IMR-90 (cell line): Measurements from ENCODE around the gene ANAPC1. TPM values are rescaled to one million over a fixed set of nuclear protein-coding genes. Genes with fewer than 3 reads are reported as not detected.

Experiments used
- ATAC-seq: fragments of 200-7000 bp; cut with Tn5 transposase; 2 replicates; pipeline ENCODE4 v1.9.1; 2020; ENCODE audit warnings: low read depth, mild to moderate bottlenecking, moderate library complexity
- BruUV-seq: library from RNA; stranded (reverse); fragments of 400-500 nt; replicated peaks from 2 replicates; lab custom pipeline; 2021; lab: Mats Ljungman, UMichigan
- CTCF ChIA-PET: fragments of 300-600 bp; formaldehyde crosslinking; extraction: SDS; loops from one replicate; lab custom pipeline; 2021; ENCODE audit warnings: antibody characterized with exemption; lab: Yijun Ruan, JAX
- POLR2A ChIA-PET: fragments of 300-600 bp; sonication (Branson Sonifier 250); formaldehyde crosslinking; loops from one replicate; lab custom pipeline; 2022; ENCODE audit warnings: antibody characterized with exemption; ENCODE audit not compliant: unreplicated experiment; lab: Charles Lee
- DNase-seq: peaks from one replicate; pipeline ENCODE4 v3.0.0; 2013
- H2AFZ ChIP-seq: replicated peaks from 2 replicates; pipeline ENCODE3; 2013; ENCODE audit warnings: low read length, mild to moderate bottlenecking; ENCODE audit not compliant: poor library complexity
- H2AK5ac ChIP-seq: 2 replicates; pipeline ENCODE4 v1.6.1; 2013; ENCODE audit warnings: low read depth, low read length, inconsistent platforms
- H2AK9ac ChIP-seq: replicated peaks from 2 replicates; pipeline ENCODE3; 2013; ENCODE audit warnings: mild to moderate bottlenecking, low read depth, low read length, moderate library complexity; ENCODE audit not compliant: poor library complexity
- H2BK120ac ChIP-seq: 2 replicates; pipeline ENCODE4 v1.6.1; 2013; ENCODE audit warnings: low read depth, low read length, inconsistent platforms
- H2BK15ac ChIP-seq: 3 replicates; pipeline ENCODE4 v1.6.1; 2013; ENCODE audit warnings: low read depth, low read length, inconsistent platforms
- H2BK20ac ChIP-seq: 2 replicates; pipeline ENCODE4 v1.6.1; 2013; ENCODE audit warnings: low read depth, mild to moderate bottlenecking, inconsistent platforms, low read length, moderate library complexity
- H2BK5ac ChIP-seq: 2 replicates; pipeline ENCODE4 v1.6.1; 2013; ENCODE audit warnings: mild to moderate bottlenecking, low read depth, low read length, inconsistent platforms; ENCODE audit not compliant: poor library complexity, severe bottlenecking
- H3K14ac ChIP-seq: replicated peaks from 2 replicates; pipeline ENCODE4 v1.6.1; 2013; ENCODE audit warnings: low read depth, low read length, inconsistent platforms
- H3K18ac ChIP-seq: 2 replicates; pipeline ENCODE4 v1.6.1; 2013; ENCODE audit warnings: low read depth, low read length, control low read depth
- H3K23ac ChIP-seq: 2 replicates; pipeline ENCODE4 v1.6.1; 2013; ENCODE audit warnings: low read depth, low read length, inconsistent platforms
- H3K27ac ChIP-seq: 2 replicates; pipeline ENCODE4 v1.5.1; 2013; ENCODE audit warnings: mild to moderate bottlenecking, control low read depth, low read length; ENCODE audit not compliant: insufficient read depth
- H3K27me3 ChIP-seq: 2 replicates; pipeline ENCODE4 v1.6.1; 2013; ENCODE audit warnings: low read length; ENCODE audit not compliant: control insufficient read depth, insufficient read depth
- H3K36me3 ChIP-seq: 2 replicates; pipeline ENCODE4 v1.6.1; 2013; ENCODE audit warnings: low read length, mixed read lengths; ENCODE audit not compliant: control insufficient read depth, insufficient read depth
- H3K4ac ChIP-seq: 2 replicates; pipeline ENCODE4 v1.6.1; 2013; ENCODE audit warnings: low read depth, low read length, inconsistent platforms
- H3K4me1 ChIP-seq: 2 replicates; pipeline ENCODE4 v1.6.1; 2013; ENCODE audit warnings: low read length, mixed read lengths; ENCODE audit not compliant: control insufficient read depth, insufficient read depth
- H3K4me2 ChIP-seq: 2 replicates; pipeline ENCODE4 v1.6.1; 2013; ENCODE audit warnings: low read depth, mild to moderate bottlenecking, control low read depth, low read length, moderate library complexity
- H3K4me3 ChIP-seq: 2 replicates; pipeline ENCODE4 v1.5.1; 2013; ENCODE audit warnings: low read depth, mild to moderate bottlenecking, control low read depth, low read length, moderate library complexity; ENCODE audit not compliant: insufficient read depth
- H3K56ac ChIP-seq: 2 replicates; pipeline ENCODE4 v1.6.1; 2013; ENCODE audit warnings: low read length, inconsistent platforms; ENCODE audit not compliant: insufficient read depth; ENCODE audit errors: extremely low read depth
- H3K79me1 ChIP-seq, 2 experiments: 2 replicates each; pipeline ENCODE4 v1.6.1; 2013; ENCODE audit warnings: low read length in 2 of 2, inconsistent platforms in 1 of 2, low read depth in 1 of 2
- H3K9ac ChIP-seq: 2 replicates; pipeline ENCODE4 v1.6.1; 2013; ENCODE audit warnings: low read depth, low read length, control low read depth
- H3K9me1 ChIP-seq: 2 replicates; pipeline ENCODE4 v1.6.1; 2013; ENCODE audit warnings: low read length, inconsistent platforms; ENCODE audit not compliant: insufficient read depth
- H3K9me3 ChIP-seq: 2 replicates; pipeline ENCODE4 v1.6.1; 2013; ENCODE audit warnings: low read length; ENCODE audit not compliant: control insufficient read depth, insufficient read depth
- H4K20me1 ChIP-seq: 2 replicates; pipeline ENCODE4 v1.6.1; 2013; ENCODE audit warnings: low read length, inconsistent platforms; ENCODE audit not compliant: insufficient read depth
- H4K5ac ChIP-seq: 2 replicates; pipeline ENCODE4 v1.6.1; 2013; ENCODE audit warnings: mild to moderate bottlenecking, low read depth, low read length, control low read depth
- H4K8ac ChIP-seq, 2 experiments: 2 replicates each; pipeline ENCODE4 v1.6.1; 2013; ENCODE audit warnings: low read depth in 2 of 2, low read length in 2 of 2, control low read depth in 1 of 2, inconsistent platforms in 1 of 2
- H4K91ac ChIP-seq: 2 replicates; pipeline ENCODE4 v1.6.1; 2013; ENCODE audit warnings: low read depth, low read length, inconsistent platforms; ENCODE audit not compliant: insufficient read depth
- BHLHE40 ChIP-seq: fragments of 150-350 bp; IDR thresholded peaks from 2 replicates; pipeline ENCODE4 v1.6.1; 2016; ENCODE audit warnings: mild to moderate bottlenecking, low read depth, low read length
- CEBPB ChIP-seq: IDR thresholded peaks from 2 replicates; pipeline ENCODE4 v1.6.1; 2012; ENCODE audit warnings: low read depth, low read length, improper control_type of control experiment
- CHD1 ChIP-seq: IDR thresholded peaks from 2 replicates; pipeline ENCODE4 v1.6.1; 2012; ENCODE audit warnings: low read depth, low read length, improper control_type of control experiment
- FOS ChIP-seq: fragments of 150-350 bp; IDR thresholded peaks from 2 replicates; pipeline ENCODE4 v1.6.1; 2016; ENCODE audit warnings: low read depth, low read length
- MAFK ChIP-seq: IDR thresholded peaks from 2 replicates; pipeline ENCODE4 v1.6.1; 2012; ENCODE audit warnings: low read depth, low read length, improper control_type of control experiment
- MAZ ChIP-seq: IDR thresholded peaks from 2 replicates; pipeline ENCODE4 v1.6.1; 2012; ENCODE audit warnings: low read depth, mild to moderate bottlenecking, low read length, improper control_type of control experiment, moderate library complexity, borderline replicate concordance
- MXI1 ChIP-seq: IDR thresholded peaks from 2 replicates; pipeline ENCODE4 v1.6.1; 2012; ENCODE audit warnings: low read depth, mild to moderate bottlenecking, low read length, moderate library complexity, borderline replicate concordance
- NFE2L2 ChIP-seq: fragments of 150-350 bp; IDR thresholded peaks from 2 replicates; pipeline ENCODE4 v1.6.1; 2016; ENCODE audit warnings: low read depth, mild to moderate bottlenecking, low read length
- POLR2A ChIP-seq: IDR thresholded peaks from 2 replicates; pipeline ENCODE4 v1.6.1; 2012; ENCODE audit warnings: mild to moderate bottlenecking, low read depth, low read length
- RAD21 ChIP-seq: IDR thresholded peaks from 2 replicates; pipeline ENCODE4 v1.6.1; 2012; ENCODE audit warnings: low read length, improper control_type of control experiment
- RCOR1 ChIP-seq: IDR thresholded peaks from 2 replicates; pipeline ENCODE4 v1.6.1; 2012; ENCODE audit warnings: mild to moderate bottlenecking, low read length, improper control_type of control experiment; ENCODE audit not compliant: insufficient replicate concordance
- RFX5 ChIP-seq: IDR thresholded peaks from 2 replicates; pipeline ENCODE4 v1.8.0; 2012; ENCODE audit warnings: low read depth, mild to moderate bottlenecking, low read length, moderate library complexity
- SMC3 ChIP-seq: fragments of 150-350 bp; IDR thresholded peaks from 2 replicates; pipeline ENCODE4 v1.6.1; 2016; ENCODE audit warnings: low read depth, mild to moderate bottlenecking, antibody characterized with exemption, low read length, moderate library complexity
- WGBS, 2 experiments: methylation state at CpG; one replicate each; pipeline versions ENCODE4 v1.1.5 to v1.1.7; 2013; ENCODE audit warnings: missing lambda C conversion rate in 2 of 2; ENCODE audit not compliant: insufficient read length in 1 of 2; ENCODE audit errors: extremely low coverage in 2 of 2; 5-methylcytosine and 5-hydroxymethylcytosine counted together
- dilution Hi-C: fragments of 300-500 bp; cut with HindIII; formaldehyde crosslinking; loops from one replicate; pipeline ENCODE4 v1.14.3; 2018; ENCODE audit warnings: low sequenced_read_pairs; ENCODE audit not compliant: unreplicated experiment
- in situ Hi-C: fragments of 300-500 bp; cut with MboI; formaldehyde crosslinking; loops from 3 replicates; pipeline ENCODE4 v1.14.3; 2019; ENCODE audit warnings: low sequenced_read_pairs, inconsistent platforms, mixed read lengths
- intact Hi-C: fragments of 100-400 bp; cut with micrococcal nuclease; formaldehyde crosslinking; loops from 2 replicates; pipeline ENCODE4 v1.10.0; 2022
- polyA plus RNA-seq, 3 experiments: library from polyadenylated mRNA; depleted of rRNA; stranded (reverse); fragments of >200 nt; gene quantifications; 2 replicates each; pipeline ENCODE4 v1.2.3, GENCODE V29; 2012; ENCODE audit warnings: low replicate concordance in 1 of 3
- total RNA-seq: library from RNA; depleted of rRNA; stranded (reverse); fragments of >200 nt; gene quantifications from 2 replicates; pipeline ENCODE4 v1.2.3, GENCODE V29; 2012
- TF ChIP-seq, protein P1 (sequence below): fragments of 150-350 bp; IDR thresholded peaks from 2 replicates; pipeline ENCODE4 v1.6.1; 2017; ENCODE audit warnings: mild to moderate bottlenecking, antibody characterized with exemption, low read length, low read depth
- TF ChIP-seq, protein P2 (sequence below): fragments of 150-350 bp; IDR thresholded peaks from 2 replicates; pipeline ENCODE4 v1.6.1; 2016; ENCODE audit warnings: low read depth, mild to moderate bottlenecking, low read length, moderate library complexity, borderline replicate concordance
- TF ChIP-seq, protein P3 (sequence below): conservative IDR thresholded peaks from 2 replicates; pipeline ENCODE4 v1.5.1; 2012; ENCODE audit warnings: mild to moderate bottlenecking, low read depth, low read length, improper control_type of control experiment

The ANAPC1 gene
- total and polyA plus RNA-seq, 2 of the 4 experiments (the other 2 are of a cell fraction): 14.6 to 50.7 TPM

GRCh38 chr2:111924617-111925107 lies 40.7 kb upstream of the ANAPC1 start:
- DNase-seq: no peak
- no peak overlapping the region for H3K4ac ChIP-seq
- no peak overlapping the region for H3K14ac ChIP-seq
- H2AK5ac ChIP-seq: no peak overlapping the region
- H2BK120ac ChIP-seq: no peak overlapping the region
- no peak overlapping the region for H2AK9ac ChIP-seq
- ChIA-PET CTCF (no interaction called here), POLR2A (no interaction called here)
- H3K79me1 ChIP-seq: no peaks in the 10 kb centered on the region
- H3K27me3 ChIP-seq: peaks cover 19% of the 10 kb centered on the region; the same call in 1 of the 2 replicates
- ATAC-seq: no peak
- no peaks in the 10 kb centered on the region for H4K20me1 ChIP-seq
- no peaks in the 10 kb centered on the region for H3K36me3 ChIP-seq
- H3K27ac ChIP-seq: no peak overlapping the region
- H3K18ac ChIP-seq: no peak overlapping the region
- H3K4me3 ChIP-seq: no peak overlapping the region
- H2BK20ac ChIP-seq: no peak overlapping the region
- H4K5ac ChIP-seq: no peak overlapping the region
- no peak overlapping the region for H4K91ac ChIP-seq
- no peak overlapping the region for H4K8ac ChIP-seq
- no peak overlapping the region for H2AFZ ChIP-seq
- no peaks in the 10 kb centered on the region for H3K9me3 ChIP-seq
- in situ Hi-C loops: no loop called here
- no peak overlapping the region for H2BK15ac ChIP-seq
- no peak overlapping the region for H3K4me2 ChIP-seq
- H3K23ac ChIP-seq: no peak overlapping the region
- 43% methylated on average over 1 of the region's 3 CpGs; no CpG with 5 or more reads in 1 of the 2 experiments for WGBS, 2 experiments
- BruUV-seq: no TSS peak
- H3K9ac ChIP-seq: no peak overlapping the region
- H3K9me1 ChIP-seq: peaks cover 3% of the 10 kb centered on the region; the same call in 1 of the 2 replicates
- intact Hi-C loops: no loop called here
- peaks cover 2% of the 10 kb centered on the region; the same call in 1 of the 2 replicates for H3K4me1 ChIP-seq
- dilution Hi-C loops: no loop called here
- no peak overlapping the region for H3K56ac ChIP-seq
- no peak overlapping the region for H2BK5ac ChIP-seq
- TF ChIP-seq, protein P1, sequence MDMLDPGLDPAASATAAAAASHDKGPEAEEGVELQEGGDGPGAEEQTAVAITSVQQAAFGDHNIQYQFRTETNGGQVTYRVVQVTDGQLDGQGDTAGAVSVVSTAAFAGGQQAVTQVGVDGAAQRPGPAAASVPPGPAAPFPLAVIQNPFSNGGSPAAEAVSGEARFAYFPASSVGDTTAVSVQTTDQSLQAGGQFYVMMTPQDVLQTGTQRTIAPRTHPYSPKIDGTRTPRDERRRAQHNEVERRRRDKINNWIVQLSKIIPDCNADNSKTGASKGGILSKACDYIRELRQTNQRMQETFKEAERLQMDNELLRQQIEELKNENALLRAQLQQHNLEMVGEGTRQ: no peak
- TF ChIP-seq BHLHE40 (no peak), FOS (no peak), CHD1 (no peak), CEBPB (no peak), RAD21 (no peak), RFX5 (no peak), MAFK (no peak), MAZ (no peak), RCOR1 (no peak), POLR2A (no peak), MXI1 (no peak), SMC3 (no peak), NFE2L2 (no peak)
- TF ChIP-seq, protein P2, sequence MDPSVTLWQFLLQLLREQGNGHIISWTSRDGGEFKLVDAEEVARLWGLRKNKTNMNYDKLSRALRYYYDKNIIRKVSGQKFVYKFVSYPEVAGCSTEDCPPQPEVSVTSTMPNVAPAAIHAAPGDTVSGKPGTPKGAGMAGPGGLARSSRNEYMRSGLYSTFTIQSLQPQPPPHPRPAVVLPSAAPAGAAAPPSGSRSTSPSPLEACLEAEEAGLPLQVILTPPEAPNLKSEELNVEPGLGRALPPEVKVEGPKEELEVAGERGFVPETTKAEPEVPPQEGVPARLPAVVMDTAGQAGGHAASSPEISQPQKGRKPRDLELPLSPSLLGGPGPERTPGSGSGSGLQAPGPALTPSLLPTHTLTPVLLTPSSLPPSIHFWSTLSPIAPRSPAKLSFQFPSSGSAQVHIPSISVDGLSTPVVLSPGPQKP: no peak
- TF ChIP-seq, protein P3, sequence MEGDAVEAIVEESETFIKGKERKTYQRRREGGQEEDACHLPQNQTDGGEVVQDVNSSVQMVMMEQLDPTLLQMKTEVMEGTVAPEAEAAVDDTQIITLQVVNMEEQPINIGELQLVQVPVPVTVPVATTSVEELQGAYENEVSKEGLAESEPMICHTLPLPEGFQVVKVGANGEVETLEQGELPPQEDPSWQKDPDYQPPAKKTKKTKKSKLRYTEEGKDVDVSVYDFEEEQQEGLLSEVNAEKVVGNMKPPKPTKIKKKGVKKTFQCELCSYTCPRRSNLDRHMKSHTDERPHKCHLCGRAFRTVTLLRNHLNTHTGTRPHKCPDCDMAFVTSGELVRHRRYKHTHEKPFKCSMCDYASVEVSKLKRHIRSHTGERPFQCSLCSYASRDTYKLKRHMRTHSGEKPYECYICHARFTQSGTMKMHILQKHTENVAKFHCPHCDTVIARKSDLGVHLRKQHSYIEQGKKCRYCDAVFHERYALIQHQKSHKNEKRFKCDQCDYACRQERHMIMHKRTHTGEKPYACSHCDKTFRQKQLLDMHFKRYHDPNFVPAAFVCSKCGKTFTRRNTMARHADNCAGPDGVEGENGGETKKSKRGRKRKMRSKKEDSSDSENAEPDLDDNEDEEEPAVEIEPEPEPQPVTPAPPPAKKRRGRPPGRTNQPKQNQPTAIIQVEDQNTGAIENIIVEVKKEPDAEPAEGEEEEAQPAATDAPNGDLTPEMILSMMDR: no peak
